Astrocyte (in vitro differentiated cells and primary cell): ENCODE measurements around the gene SLC25A40. TPM values are rescaled to one million over a fixed set of nuclear protein-coding genes. Genes with fewer than 3 reads are reported as not detected.

Experiments
- DNase-seq: peaks from one replicate; pipeline ENCODE4 v3.0.0-alpha.2; 2010; ENCODE audit warnings: low read depth
- FAIRE-seq: peaks from 2 replicates; lab custom pipeline; 2011; peaks lifted over from hg19 to GRCh38; lab: Jason Lieb, UNC
- H2AFZ ChIP-seq: 2 replicates; pipeline ENCODE4 v1.6.0; 2012; ENCODE audit warnings: low read depth, low read length, inconsistent platforms
- H3K27ac ChIP-seq: 2 replicates; pipeline ENCODE4 v1.5.1; 2011; ENCODE audit warnings: low read depth, low read length, inconsistent platforms
- H3K27me3 ChIP-seq: 2 replicates; pipeline ENCODE4 v1.6.0; 2011; ENCODE audit warnings: low read length, inconsistent platforms; ENCODE audit not compliant: insufficient read depth
- H3K36me3 ChIP-seq: 2 replicates; pipeline ENCODE4 v1.5.1; 2011; ENCODE audit warnings: low read length, inconsistent platforms; ENCODE audit not compliant: insufficient read depth
- H3K4me1 ChIP-seq: 2 replicates; pipeline ENCODE4 v1.5.1; 2011; ENCODE audit warnings: low read length, inconsistent platforms; ENCODE audit not compliant: insufficient read depth
- H3K4me2 ChIP-seq: 2 replicates; pipeline ENCODE4 v1.6.0; 2012; ENCODE audit warnings: low read length, inconsistent platforms
- H3K4me3 ChIP-seq: 2 replicates; pipeline ENCODE4 v1.5.1; 2011; ENCODE audit warnings: low read depth, mild to moderate bottlenecking, low read length, inconsistent platforms; ENCODE audit not compliant: insufficient read depth
- H3K79me2 ChIP-seq: 2 replicates; pipeline ENCODE4 v1.6.0; 2012; ENCODE audit warnings: mild to moderate bottlenecking, low read length, inconsistent platforms; ENCODE audit not compliant: insufficient read depth
- H3K9ac ChIP-seq: 2 replicates; pipeline ENCODE4 v1.6.0; 2012; ENCODE audit warnings: mild to moderate bottlenecking, low read length, inconsistent platforms
- H3K9me3 ChIP-seq: 2 replicates; pipeline ENCODE4 v1.5.1; 2012; ENCODE audit warnings: low read depth, mild to moderate bottlenecking, low read length, inconsistent platforms; ENCODE audit not compliant: insufficient read depth
- H4K20me1 ChIP-seq: 2 replicates; pipeline ENCODE4 v1.6.0; 2012; ENCODE audit warnings: low read length, inconsistent platforms; ENCODE audit not compliant: insufficient read depth
- H3K27ac Mint-ChIP-seq: one replicate; pipeline ENCODE4 v1.8.0; 2021; ENCODE audit warnings: mild to moderate bottlenecking, mixed read lengths; ENCODE audit not compliant: unreplicated experiment
- H3K27me3 Mint-ChIP-seq: one replicate; pipeline ENCODE4 v1.8.0; 2021; ENCODE audit warnings: low read depth, mixed read lengths; ENCODE audit not compliant: unreplicated experiment
- H3K36me3 Mint-ChIP-seq: one replicate; pipeline ENCODE4 v1.8.0; 2021; ENCODE audit warnings: low read depth, mixed read lengths; ENCODE audit not compliant: unreplicated experiment
- H3K4me1 Mint-ChIP-seq: one replicate; pipeline ENCODE4 v1.8.0; 2021; ENCODE audit warnings: low read depth, mixed read lengths; ENCODE audit not compliant: unreplicated experiment
- H3K4me3 Mint-ChIP-seq: one replicate; pipeline ENCODE4 v1.8.0; 2021; ENCODE audit warnings: mild to moderate bottlenecking, moderate library complexity, mixed read lengths; ENCODE audit not compliant: unreplicated experiment
- H3K9me3 Mint-ChIP-seq: one replicate; pipeline ENCODE4 v1.8.0; 2021; ENCODE audit warnings: mild to moderate bottlenecking, mixed read lengths; ENCODE audit not compliant: unreplicated experiment
- CTCF ChIP-seq: IDR thresholded peaks from 2 replicates; pipeline ENCODE4 v1.5.1; 2011; ENCODE audit warnings: low read depth, mild to moderate bottlenecking, inconsistent platforms, low read length, moderate library complexity; ENCODE audit not compliant: insufficient read depth
- EZH2 ChIP-seq: IDR thresholded peaks from 2 replicates; pipeline ENCODE4 v1.6.1; 2012; ENCODE audit warnings: mild to moderate bottlenecking, low read length, inconsistent platforms; ENCODE audit not compliant: insufficient read depth
- total RNA-seq: library from RNA; stranded (reverse); gene quantifications from 2 replicates; pipeline ENCODE4 v1.2.1, GENCODE V29; 2021

SLC25A40 gene
- total RNA-seq, 1 donor from 2014 or later: 6.3 TPM

GRCh38 chr7:87866089-87866488 lies 10.1 kb downstream of the SLC25A40 start:
- Histone ChIP-seq H3K4me2 (no peak overlapping the region), H3K27ac (no peak overlapping the region), H3K9me3 (peaks cover 5% of the 10 kb centered on the region), H3K9ac (no peak overlapping the region), H3K36me3 (no peaks in the 10 kb centered on the region), H4K20me1 (no peaks in the 10 kb centered on the region), H3K79me2 (peaks cover 18% of the 10 kb centered on the region), H3K4me1 (no peaks in the 10 kb centered on the region), H3K27me3 (no peaks in the 10 kb centered on the region), H3K4me3 (no peak overlapping the region), H2AFZ (no peak overlapping the region)
- FAIRE-seq: no peak
- no peaks in the 10 kb centered on the region for H3K4me1 Mint-ChIP-seq
- H3K9me3 Mint-ChIP-seq: peaks cover 5% of the 10 kb centered on the region
- H3K27ac Mint-ChIP-seq: no peak overlapping the region
- TF ChIP-seq EZH2 (no peak), CTCF (no peak)
- DNase-seq: no peak
- peaks cover 15% of the 10 kb centered on the region for H3K36me3 Mint-ChIP-seq
- H3K27me3 Mint-ChIP-seq: no peaks in the 10 kb centered on the region
- H3K4me3 Mint-ChIP-seq: no peak overlapping the region

GRCh38 chr7:87858417-87859100 lies 17.6 kb downstream of the SLC25A40 start:
- FAIRE-seq: no peak
- Histone ChIP-seq H3K79me2 (no peaks in the 10 kb centered on the region), H3K27ac (no peak overlapping the region), H3K27me3 (no peaks in the 10 kb centered on the region), H3K9me3 (no peaks in the 10 kb centered on the region), H3K4me3 (no peak overlapping the region), H4K20me1 (no peaks in the 10 kb centered on the region), H3K4me1 (no peaks in the 10 kb centered on the region), H3K36me3 (peaks cover 11% of the 10 kb centered on the region), H3K9ac (no peak overlapping the region), H3K4me2 (no peak overlapping the region), H2AFZ (no peak overlapping the region)
- Mint-ChIP-seq H3K27ac (no peak overlapping the region), H3K4me1 (no peaks in the 10 kb centered on the region), H3K4me3 (no peak overlapping the region), H3K27me3 (no peaks in the 10 kb centered on the region), H3K36me3 (peaks cover 4% of the 10 kb centered on the region), H3K9me3 (peaks cover 4% of the 10 kb centered on the region)
- no peak for TF ChIP-seq EZH2
- TF ChIP-seq CTCF: no peak
- DNase-seq: no peak

GRCh38 chr7:87853237-87853864 lies 22.8 kb downstream of the SLC25A40 start:
- H3K27me3 ChIP-seq: no peaks in the 10 kb centered on the region
- H3K9me3 Mint-ChIP-seq: peaks cover 3% of the 10 kb centered on the region
- no peak for FAIRE-seq
- TF ChIP-seq CTCF: no peak
- TF ChIP-seq EZH2: no peak
- H3K79me2 ChIP-seq: no peaks in the 10 kb centered on the region
- peaks cover 4% of the 10 kb centered on the region for H3K36me3 Mint-ChIP-seq
- H3K27me3 Mint-ChIP-seq: no peaks in the 10 kb centered on the region
- no peaks in the 10 kb centered on the region for H4K20me1 ChIP-seq
- H3K4me1 ChIP-seq: peaks cover 4% of the 10 kb centered on the region
- no peak overlapping the region for H3K27ac ChIP-seq
- H3K9me3 ChIP-seq: no peaks in the 10 kb centered on the region
- H3K4me2 ChIP-seq: no peak overlapping the region
- H3K9ac ChIP-seq: no peak overlapping the region
- no peak overlapping the region for H3K4me3 Mint-ChIP-seq
- H3K4me3 ChIP-seq: no peak overlapping the region
- no peak overlapping the region for H2AFZ ChIP-seq
- peaks cover 5% of the 10 kb centered on the region for H3K4me1 Mint-ChIP-seq
- peaks cover 10% of the 10 kb centered on the region for H3K36me3 ChIP-seq
- no peak for DNase-seq
- no peak overlapping the region for H3K27ac Mint-ChIP-seq
